GM18508 (cell line): ENCODE results near the gene DUSP22.
"Not testable (repeated sequence)": the region's sequence is repeated elsewhere in the genome, so short reads cannot be mapped to it uniquely, and the experiment has no call there.

Experiments used
- ATAC-seq: cut with Tn5 transposase; IDR thresholded peaks from one replicate; pipeline ENCODE4 v1.9.1; 2021; ENCODE audit warnings: moderate number of reproducible peaks; ENCODE audit not compliant: insufficient read depth, unreplicated experiment

The DUSP22 gene

DNA sequence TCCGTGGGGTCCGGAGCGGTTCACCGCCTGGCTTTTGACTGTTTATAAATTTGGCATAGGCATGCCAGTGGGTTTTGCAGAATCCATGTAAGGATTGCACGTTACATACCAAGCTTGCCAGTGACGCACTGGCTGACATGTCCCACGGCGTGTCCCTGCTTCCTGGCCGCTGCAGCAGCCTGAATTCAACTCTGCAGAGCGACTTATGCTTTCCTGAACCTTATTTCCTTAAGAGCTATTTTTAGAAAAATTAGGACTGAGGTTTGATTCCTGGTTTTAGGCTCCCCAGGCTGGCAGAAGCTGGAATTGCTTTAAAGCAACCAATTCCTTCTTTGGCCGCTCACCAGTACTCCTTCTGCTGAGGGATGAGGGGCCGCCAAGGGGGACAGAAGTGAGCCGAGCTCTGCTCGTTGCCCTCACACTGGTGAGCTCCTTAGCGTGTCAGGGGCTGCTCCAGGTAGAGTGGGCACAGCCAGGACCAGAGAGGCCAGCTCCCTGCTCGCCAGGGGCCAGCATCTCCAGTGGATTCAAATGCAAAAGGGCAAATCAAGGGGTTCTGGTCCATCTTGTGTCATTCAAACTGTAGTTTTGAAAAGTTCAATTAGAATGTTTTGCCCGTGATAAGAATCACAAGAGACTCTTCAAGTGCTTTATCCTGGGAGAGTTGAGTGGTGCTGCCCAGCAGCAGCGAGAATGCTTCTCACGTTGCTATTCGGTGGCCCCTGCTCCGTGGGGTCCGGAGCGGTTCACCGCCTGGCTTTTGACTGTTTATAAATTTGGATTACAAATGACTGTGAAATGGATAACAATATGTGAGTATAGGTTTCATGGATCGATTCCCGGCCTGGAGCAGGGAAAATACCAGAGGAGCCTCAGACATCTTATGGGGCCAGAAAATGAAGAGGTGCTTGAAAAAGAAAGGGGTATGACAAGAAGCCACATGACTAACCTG lies 81.8 kb downstream of the DUSP22 start:
- no peak for ATAC-seq

- ATAC-seq, result no peak
Measured at GRCh38 chr6:374956-375355, 82.7 kb downstream of the DUSP22 start.

DNA sequence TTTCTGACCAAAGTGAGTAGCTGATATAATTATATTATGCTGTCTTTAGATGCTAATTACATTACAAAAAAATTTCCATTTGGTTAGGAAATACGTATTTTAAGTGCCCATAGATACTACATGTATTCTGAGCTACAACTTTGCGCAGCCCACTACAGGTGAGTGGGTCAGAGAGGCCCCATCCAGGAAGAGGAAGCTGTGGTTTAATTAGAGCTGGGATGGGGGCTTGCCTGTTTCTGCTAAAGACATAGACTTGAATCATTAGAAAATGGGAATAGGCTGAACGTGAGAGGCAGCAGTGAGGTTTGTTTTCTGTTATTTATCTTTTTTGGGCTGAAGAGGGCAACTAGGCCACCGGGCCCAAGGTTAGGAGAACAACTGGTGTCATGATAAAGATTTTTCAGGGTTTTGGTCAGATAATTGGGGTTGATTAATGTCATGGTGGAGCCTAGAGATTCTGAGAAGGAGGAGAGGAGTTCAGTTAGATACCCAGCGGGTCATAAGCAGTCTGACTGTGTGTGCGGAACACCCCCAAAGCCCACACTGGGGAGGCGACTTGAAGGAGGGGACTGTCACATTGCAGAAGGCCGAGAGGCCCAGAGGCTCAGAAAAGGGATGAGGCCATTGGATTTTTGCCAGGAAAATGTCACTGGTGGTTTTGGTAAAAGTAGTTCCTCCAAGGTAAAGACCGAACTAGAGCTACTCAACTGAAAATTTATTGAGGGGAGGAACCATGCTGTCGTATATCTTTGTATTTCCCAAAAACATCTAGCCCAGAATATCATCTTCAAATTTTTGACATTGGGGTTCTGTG lies 84.7 kb downstream of the DUSP22 start:
- no peak for ATAC-seq

GRCh38 chr6:377641-378020 lies 85.3 kb downstream of the DUSP22 start:
- ATAC-seq, result not testable (repeated sequence)

DNA sequence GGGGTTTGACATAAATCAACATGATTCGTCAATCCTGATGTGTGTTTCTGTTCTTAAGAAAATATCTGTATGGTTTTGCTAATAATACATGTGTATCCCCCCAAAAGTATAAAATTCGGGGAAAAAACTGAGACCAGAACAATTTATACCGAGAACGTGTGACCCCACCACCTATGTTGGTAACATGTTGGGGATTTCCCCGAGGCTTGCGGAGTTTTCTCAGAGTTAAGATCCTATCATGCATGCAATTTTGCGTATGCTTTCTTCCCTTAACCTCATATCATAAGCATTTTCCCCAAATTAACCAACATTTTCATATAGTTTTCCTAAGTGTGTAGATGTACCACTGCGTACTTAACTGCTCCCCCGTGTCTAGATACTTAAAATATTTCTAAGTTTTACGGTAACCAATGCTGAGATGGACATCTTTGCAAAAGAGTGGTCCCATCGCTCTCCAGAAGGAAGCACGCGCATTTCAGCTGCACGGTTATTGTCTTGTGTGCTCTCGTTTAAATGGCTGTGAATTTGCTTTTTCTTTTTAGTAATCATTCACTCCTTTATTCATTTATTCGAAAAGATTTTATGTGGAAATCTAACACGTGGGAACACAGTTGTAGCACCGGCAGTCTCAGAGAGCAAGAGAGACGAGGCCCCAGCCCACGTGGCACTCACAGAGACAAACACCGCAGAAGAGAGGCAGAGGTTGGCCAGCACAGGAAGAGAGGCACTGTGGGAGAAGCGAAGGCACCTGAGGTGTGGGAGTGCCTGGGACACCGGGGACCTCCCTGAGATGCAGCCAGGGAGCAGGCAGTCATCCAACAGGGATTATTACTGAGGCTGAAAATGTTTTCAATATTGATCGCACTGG lies 86.0 kb downstream of the DUSP22 start:
- no peak for ATAC-seq

GRCh38 chr6:378958-379409 lies 86.7 kb downstream of the DUSP22 start:
- no peak for ATAC-seq

DNA sequence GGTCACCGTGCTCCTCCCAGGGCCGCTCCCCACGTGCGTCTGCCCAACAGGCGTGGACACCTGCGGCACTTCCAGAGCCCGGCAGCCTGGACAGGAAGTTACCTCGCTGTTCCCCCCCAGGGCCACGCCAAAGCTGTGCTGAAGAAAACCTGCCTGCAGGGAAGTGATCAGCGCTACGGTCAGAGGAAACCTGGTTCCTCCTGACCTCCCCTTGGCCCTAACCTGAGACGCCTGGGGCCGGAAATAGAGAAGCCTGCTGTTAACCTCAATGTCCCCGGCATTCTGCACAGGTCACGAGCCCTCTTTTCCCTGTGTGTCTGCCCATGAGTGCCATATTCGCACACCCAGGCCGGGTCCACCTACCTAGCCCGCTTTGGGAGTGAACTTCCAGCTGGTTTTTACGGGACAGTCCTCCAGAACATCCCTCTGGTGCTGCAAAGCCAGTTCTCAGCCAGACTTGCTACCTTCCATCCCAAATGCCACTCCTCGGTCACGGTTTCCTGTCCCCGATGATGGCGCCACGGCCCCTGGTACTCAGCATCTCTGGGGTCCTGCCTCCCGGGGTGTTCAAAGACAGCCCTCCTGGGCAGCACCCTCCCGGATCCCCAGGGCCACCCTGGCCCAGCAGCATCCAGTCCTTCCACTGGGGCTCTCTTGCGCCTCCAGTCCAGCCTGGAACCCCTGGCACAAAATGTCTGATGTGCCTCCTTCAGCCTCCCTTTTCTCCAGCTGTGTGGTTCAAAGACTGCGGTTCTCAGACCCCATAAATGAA lies 87.3 kb downstream of the DUSP22 start:
- ATAC-seq, result peak; percentile 51

- ATAC-seq, result no peak
Measured at GRCh38 chr6:380234-381218, 88.2 kb downstream of the DUSP22 start.

DNA sequence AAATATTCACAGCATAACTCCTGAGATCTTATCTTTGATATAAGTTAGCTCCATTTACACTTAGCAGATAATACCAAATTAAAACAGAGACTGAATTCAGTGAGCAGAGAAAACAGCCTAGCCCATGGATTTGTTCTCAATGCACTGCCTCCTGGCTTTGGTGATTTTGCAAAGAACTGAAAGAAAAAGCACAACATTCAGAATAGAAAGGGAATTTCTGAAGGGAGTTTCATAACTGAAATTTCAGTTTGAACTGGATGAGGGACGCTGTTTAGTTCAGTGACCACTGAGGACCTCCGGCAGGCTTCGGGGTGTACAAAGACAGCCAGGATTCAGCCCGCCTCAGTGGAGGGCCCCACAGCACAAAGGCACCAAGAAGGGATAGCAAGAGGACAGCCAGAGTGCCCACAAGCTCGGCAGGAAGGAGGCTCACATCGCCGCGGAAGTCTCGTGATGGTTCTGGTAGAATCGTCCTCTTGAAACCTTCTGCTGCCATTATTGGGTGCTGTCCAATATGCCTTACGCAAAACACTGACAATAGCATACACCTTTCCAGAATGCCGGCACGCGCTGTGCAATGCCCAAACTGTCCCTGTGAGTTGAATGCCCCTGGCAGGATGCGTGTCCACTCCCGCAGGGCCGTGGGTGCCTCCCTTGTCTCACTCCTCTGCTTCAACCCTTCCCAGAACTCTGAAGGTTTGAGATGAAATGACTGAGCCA lies 89.6 kb downstream of the DUSP22 start:
- ATAC-seq, result no peak

DNA sequence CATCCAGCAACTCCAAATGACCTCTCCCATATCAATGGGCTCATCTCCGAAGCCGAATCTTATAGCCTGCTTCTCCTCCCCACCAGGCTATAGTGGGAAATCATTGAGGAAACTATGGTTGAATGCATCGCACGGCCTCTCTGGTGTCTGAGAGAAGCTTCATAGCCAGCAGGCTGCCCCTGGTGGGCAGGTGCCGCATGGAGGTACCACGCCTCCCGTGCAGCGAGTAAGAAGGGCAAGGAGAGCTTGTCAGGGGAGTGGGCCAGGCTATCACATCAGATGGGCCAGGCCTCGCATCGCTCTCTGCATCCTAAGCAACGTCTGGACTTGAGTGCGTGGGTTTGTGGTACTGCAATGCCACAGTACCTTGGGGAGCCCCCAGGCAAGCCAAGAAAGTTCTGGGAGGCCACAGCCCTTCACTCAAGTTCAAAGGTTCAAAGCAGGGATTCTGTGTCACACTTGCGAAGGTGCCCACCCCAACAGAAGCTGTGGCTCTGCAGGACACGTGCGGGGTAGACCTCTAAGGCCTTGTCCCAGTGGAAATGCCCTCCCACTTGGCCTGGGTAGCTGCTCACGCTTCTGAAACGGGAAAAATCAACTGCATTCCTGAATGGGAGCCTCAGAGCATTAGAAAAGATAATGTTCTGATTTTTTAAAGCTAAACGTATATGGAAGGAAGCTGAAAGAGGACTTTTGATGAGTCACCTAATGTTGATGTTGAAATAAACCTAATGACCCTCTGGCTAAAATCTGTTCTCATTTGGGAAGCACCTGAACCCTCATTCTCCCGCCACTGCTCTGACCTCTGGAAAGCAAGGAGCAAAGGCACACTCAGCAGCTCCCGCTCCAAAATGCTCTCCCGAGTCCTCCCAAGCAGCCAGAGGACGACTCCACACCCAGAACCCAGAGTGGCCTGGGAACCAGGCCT lies 90.9 kb downstream of the DUSP22 start:
- no peak for ATAC-seq

DNA sequence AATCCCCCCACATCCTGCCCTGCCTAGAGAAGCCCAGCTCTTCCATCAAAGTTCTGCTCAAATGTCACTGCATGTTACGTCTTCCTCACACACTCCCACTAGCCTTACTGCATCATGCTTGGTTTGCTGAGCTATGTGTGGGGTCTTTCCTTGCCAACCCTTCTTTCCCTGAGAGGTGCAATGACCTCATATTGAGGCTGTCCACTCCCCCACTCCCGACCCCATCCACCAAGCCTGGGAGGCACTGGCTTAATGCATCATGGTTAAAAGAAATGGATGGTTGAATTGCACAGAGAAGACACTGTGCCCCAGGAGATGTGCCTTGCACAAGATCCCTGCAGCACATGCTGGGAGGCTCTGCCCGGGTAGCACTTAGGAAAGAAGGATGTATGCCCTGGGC lies 91.6 kb downstream of the DUSP22 start:
- no peak for ATAC-seq

DNA sequence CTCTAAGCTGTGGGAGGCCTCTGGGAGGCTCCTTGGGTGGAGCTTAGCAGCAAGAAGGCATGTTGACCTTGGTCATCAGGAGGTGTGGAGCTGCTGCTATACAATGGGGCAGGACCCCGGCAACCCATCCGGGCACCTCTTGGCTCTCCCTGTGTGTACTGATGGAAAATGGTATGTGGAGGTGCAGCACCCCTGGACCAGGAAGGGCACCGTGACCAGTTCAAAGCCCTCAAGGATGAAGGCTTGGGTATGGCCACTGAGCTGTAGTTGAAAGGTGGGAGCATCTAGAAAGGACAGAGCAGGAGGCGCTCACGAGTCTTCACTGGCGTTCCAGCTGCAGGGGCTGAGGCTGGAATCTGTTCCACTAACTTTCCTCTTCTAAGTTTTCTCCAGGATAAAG lies 92.6 kb downstream of the DUSP22 start:
- no peak for ATAC-seq

- no peak for ATAC-seq
Measured at GRCh38 chr6:385614-386013, 93.3 kb downstream of the DUSP22 start.

DNA sequence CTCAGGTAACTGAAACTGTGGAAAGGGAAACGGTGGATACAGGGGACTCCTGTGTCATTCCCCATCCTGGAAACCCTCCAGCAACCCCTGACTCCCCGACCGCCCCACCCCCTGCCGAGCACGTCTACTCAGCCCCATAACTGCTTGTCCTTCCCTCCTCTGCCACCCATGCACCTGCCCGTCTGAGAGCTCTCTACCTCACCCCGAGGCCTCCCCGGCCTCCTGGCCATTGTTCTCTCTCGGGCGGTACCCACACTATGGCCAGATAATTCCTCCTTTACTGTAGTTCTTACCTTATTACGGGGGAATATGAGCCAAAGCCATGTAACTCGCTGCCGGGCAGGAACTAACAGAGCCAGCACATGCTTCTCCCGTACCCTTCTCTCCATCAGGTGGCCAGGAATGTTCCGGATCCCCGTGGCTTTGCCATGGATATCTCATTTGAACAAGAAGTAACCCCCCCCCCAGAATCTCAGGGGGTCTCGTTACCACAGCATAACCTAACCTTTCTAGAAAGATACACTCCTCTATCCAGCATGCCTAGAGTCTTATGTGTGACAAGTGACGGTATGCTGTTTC lies 94.5 kb downstream of the DUSP22 start:
- no peak for ATAC-seq

DNA sequence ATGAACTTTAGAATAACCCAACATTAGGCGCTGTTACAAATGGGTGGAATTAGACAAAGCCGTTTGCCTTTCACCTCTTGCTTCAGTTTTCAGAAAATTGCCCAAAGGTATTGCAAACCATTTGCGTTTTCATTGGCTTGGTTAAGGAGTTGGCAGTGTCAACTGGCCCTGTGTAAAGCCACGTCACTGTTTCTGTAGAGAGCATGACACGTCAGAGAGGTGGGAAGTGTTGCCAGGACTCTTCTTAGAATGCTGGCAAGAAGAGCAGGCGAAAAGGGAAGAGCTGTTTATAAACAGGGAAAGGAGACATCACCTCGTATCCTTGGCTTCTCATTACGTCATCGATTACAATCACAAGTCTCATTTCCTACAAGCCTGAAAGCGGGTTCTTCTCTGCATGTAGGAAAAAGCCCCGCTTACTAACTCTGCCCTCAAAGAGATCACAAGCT lies 95.0 kb downstream of the DUSP22 start:
- ATAC-seq, result no peak

DNA sequence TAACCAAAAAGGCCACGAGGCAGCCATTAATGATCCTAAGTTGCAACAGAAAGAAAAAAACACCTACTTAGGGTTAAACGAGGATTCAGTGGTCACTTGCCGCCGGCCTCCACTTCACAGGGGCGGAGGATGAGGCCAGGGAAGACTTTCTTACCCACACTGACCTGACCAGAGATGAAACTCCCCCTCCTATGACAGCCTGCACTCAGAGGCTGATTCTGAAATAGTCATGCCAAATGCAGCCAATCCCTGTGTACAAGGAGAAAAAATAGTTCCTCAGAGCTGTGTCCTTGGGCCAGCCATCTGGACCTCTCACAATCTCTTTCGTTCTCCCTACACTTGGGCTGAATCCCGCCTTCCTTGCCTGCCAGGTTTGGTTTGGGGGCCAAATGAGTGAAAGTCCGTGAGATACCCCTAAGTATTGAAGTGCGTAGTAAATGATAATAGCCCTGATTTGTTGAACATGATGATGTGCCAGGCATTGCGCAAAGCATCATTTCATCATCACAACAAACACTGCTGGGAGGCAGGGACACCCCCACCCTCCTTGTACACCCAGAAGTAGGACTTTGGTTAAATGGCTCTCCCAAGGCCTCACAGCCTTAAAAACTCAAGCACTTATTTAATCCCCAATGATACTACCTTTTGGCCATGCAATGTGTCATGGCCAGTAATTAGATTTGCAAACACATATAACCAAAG lies 96.1 kb downstream of the DUSP22 start:
- ATAC-seq, result no peak
